Fibroblast of mammary gland (primary cell): Measurements from ENCODE around the gene ELMO1.

ENCODE experiments used
- DNase-seq: peaks from one replicate; pipeline ENCODE4 v3.0.0-alpha.2; 2010; ENCODE audit warnings: low read depth
- H3K4me3 ChIP-seq: 2 replicates; pipeline ENCODE4 v1.5.1; 2011; ENCODE audit warnings: low read depth, mild to moderate bottlenecking, low read length, moderate library complexity; ENCODE audit not compliant: control insufficient read depth
- TF ChIP-seq, protein P1 (sequence below): conservative IDR thresholded peaks from 2 replicates; pipeline ENCODE4 v1.5.1; 2011; ENCODE audit warnings: low read depth, low read length, inconsistent platforms; ENCODE audit not compliant: control insufficient read depth, insufficient read depth

Gene ELMO1

DNA sequence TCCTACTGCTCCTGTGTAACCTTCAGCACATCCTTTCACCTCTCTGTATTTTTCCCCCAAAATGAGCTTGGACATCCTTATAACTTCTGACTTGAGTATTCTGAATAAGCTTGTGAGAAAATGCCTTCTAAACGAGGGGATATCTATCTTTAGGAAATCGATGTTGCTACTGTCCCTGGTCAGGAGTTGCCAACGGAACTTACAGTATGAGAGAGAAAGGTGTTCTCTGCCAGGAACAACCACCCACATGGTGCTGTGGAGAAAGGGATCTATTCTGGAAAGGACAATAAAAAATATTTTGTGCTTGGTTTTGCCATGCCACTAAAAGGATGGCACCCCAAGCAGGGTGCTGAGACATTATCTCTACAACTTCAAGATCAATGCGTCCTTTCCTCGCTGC, 537.8 kb downstream of the ELMO1 start:
- TF ChIP-seq, protein P1, sequence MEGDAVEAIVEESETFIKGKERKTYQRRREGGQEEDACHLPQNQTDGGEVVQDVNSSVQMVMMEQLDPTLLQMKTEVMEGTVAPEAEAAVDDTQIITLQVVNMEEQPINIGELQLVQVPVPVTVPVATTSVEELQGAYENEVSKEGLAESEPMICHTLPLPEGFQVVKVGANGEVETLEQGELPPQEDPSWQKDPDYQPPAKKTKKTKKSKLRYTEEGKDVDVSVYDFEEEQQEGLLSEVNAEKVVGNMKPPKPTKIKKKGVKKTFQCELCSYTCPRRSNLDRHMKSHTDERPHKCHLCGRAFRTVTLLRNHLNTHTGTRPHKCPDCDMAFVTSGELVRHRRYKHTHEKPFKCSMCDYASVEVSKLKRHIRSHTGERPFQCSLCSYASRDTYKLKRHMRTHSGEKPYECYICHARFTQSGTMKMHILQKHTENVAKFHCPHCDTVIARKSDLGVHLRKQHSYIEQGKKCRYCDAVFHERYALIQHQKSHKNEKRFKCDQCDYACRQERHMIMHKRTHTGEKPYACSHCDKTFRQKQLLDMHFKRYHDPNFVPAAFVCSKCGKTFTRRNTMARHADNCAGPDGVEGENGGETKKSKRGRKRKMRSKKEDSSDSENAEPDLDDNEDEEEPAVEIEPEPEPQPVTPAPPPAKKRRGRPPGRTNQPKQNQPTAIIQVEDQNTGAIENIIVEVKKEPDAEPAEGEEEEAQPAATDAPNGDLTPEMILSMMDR: no peak
- DNase-seq: no peak
- no peak overlapping the region for H3K4me3 ChIP-seq

DNA sequence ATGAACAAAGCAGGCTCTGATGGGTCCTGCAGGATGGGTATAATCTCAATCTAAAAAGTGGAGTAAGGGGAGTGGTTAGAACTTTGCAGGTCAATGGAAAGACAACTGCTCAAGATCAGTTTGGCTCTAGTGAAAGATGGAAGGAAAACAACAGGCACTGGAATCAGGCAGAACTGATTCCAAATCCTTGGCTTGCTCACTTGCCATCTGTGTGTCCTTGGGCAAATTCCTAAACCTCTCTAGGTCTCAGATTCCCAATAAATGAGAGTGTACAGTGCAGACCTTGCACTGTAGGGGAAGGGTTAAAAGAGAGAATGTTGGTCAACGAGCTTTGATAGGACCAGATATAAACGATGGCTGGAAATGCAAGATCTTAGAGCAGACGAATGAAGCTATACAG, 538.3 kb downstream of the ELMO1 start:
- no peak overlapping the region for H3K4me3 ChIP-seq
- DNase-seq: no peak
- TF ChIP-seq, protein P1: no peak

DNA sequence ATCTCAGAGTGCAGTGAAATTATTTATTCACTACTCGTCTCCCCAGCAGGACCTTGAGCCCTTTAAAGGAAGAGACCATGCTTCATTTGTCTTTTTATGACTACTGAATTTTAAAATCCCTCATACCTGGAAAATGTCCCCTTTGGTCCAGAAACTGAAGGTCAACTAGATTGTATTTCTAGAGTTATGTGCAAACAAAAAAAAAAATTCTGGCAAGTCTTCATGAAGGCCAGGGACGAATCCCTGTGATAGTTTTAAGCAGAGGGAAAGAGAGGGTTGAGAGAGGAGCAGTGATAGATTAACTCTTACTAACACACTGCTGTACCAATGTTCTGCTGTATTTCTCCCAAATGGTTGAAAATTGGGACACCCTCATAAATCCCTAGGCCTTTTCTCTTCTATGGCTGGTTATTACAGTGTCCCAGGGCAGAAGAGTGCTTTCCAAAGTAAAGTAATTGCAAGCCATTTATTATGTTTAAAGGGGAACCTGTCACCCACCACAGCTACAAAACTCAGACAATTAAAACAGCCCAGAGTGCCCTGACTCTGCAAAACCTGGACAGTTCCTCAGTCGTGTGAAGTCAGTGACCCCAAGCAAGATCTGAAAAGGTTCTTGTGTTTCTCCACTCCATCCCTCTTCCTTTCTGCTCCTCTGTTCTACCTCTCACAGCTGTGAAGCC, 541.6 kb downstream of the ELMO1 start:
- TF ChIP-seq, protein P1: no peak
- H3K4me3 ChIP-seq: no peak overlapping the region
- no peak for DNase-seq

DNA sequence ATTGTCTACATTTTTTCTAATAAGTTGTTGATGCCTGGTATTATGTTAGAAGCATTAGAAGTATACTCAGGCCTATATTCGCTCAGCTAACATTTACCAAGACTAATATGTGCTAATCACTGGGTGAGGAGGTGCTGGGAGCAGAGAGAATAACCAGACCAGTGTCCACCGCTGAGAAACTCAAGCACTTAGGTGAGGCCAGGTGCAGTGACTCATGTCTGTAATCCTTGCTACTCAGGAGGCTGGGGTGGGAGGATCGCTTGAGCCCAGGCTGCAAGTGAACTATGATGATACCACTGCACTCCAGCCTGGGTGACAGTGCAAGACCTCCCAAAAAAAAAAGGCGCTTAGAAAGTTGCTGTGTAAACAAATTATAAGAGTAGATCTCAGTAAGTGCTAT, 542.2 kb downstream of the ELMO1 start:
- no peak for DNase-seq
- H3K4me3 ChIP-seq: no peak overlapping the region
- TF ChIP-seq, protein P1: no peak

DNA sequence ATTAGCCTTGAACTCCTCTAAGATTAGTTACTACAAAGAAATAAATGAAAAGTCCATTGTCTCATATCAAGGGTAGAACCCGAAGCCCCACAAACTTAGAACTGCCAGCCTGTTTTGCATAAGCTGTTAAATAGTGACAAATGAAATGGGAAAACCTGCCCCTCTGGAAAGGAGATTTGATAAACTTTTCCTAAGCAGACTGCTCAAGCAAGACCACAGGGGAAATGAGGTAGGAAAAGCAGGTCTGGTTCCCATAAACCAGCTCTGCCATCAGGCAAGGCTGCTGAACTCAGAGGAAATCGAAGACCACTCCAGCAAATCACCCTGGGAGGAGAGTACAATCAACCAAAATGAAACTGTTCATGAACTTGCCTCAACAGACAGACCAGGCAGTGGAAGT, 542.8 kb downstream of the ELMO1 start:
- TF ChIP-seq, protein P1: no peak
- DNase-seq: no peak
- no peak overlapping the region for H3K4me3 ChIP-seq

DNA sequence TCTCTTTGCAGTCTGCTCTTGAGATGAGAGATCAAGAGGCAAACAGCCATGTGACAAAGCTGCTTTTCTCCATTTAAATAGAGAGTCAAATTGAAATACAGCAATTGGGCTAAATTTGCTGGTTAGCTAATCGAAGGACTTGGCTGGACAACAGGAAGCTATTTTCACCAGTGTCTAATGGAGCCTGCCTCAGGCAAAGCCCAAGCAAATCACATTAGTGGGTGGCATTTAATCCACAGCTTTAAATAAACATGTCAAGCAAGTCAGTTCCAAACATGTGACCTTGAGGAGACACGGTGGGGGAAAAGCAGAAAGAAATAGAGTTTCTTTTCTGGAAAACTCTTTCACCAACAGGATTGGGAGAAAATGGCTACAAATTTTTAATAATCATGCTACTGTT, 543.9 kb downstream of the ELMO1 start:
- TF ChIP-seq, protein P1: no peak
- H3K4me3 ChIP-seq: no peak overlapping the region
- DNase-seq: no peak

DNA sequence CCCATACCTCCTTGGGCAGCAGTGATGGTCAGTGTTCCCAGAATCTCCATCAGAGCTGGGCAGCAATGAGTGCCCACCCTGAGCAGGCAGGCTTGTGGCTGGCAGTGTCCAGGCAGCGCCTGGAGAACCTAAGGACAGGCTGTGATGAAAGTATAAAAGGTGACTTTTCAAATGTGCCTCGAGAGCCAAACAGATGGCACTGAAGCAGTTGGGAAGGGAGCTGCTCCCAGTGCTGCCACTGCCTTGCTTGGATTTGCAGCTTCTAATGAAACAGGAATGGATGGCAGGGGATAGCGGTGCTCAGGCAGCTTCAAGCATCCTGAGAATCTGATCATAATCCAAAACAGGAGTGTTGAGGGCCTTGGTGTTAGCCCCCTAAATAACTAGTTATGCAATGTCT, 544.6 kb downstream of the ELMO1 start:
- no peak overlapping the region for H3K4me3 ChIP-seq
- DNase-seq: no peak
- TF ChIP-seq, protein P1: no peak
